HG03108 (cell line): Measurements from ENCODE around the gene LRRC7.
"Not testable (repeated sequence)": the region's sequence is repeated elsewhere in the genome, so short reads cannot be mapped to it uniquely, and the experiment has no call there.

Source experiments
- ATAC-seq: cut with Tn5 transposase; IDR thresholded peaks from one replicate; pipeline ENCODE4 v1.9.1; 2021; ENCODE audit warnings: moderate library complexity; ENCODE audit not compliant: unreplicated experiment

LRRC7 gene

GRCh38 chr1:69946935-69947334 lies 379.2 kb downstream of the LRRC7 start:
- no peak for ATAC-seq

- ATAC-seq, result no peak
These were observed 380.1 kb downstream of the LRRC7 start for GRCh38 chr1:69947837-69948236.

GRCh38 chr1:69952676-69953075 lies 385.0 kb downstream of the LRRC7 start:
- no peak for ATAC-seq

GRCh38 chr1:69962452-69962851 lies 394.7 kb downstream of the LRRC7 start:
- ATAC-seq, result not testable (repeated sequence)

GRCh38 chr1:69967245-69967766 lies 399.6 kb downstream of the LRRC7 start:
- no peak for ATAC-seq

GRCh38 chr1:69976896-69977295 lies 409.2 kb downstream of the LRRC7 start:
- ATAC-seq, result no peak

- no peak for ATAC-seq
These were observed 415.3 kb downstream of the LRRC7 start for GRCh38 chr1:69982992-69983391.

GRCh38 chr1:69985376-69985775 lies 417.7 kb downstream of the LRRC7 start:
- ATAC-seq, result no peak

GRCh38 chr1:69985901-69986439 lies 418.2 kb downstream of the LRRC7 start:
- ATAC-seq, result no peak

- ATAC-seq, result no peak
These were observed 420.2 kb downstream of the LRRC7 start for GRCh38 chr1:69987881-69988280.

GRCh38 chr1:69991644-69992043 lies 423.9 kb downstream of the LRRC7 start:
- ATAC-seq, result no peak

GRCh38 chr1:69992594-69992993 lies 424.9 kb downstream of the LRRC7 start:
- ATAC-seq, result no peak

- ATAC-seq, result no peak
These were observed 426.1 kb downstream of the LRRC7 start for GRCh38 chr1:69993810-69994209.

GRCh38 chr1:69994241-69994640 lies 426.5 kb downstream of the LRRC7 start:
- ATAC-seq, result no peak

- ATAC-seq, result no peak
These were observed 431.1 kb downstream of the LRRC7 start for GRCh38 chr1:69998847-69999246.

GRCh38 chr1:70003211-70003908 lies 435.6 kb downstream of the LRRC7 start:
- ATAC-seq, result no peak

GRCh38 chr1:70005386-70006034 lies 437.8 kb downstream of the LRRC7 start:
- no peak for ATAC-seq

GRCh38 chr1:70008660-70009059 lies 440.9 kb downstream of the LRRC7 start:
- no peak for ATAC-seq

- ATAC-seq, result no peak
These were observed 450.0 kb downstream of the LRRC7 start for GRCh38 chr1:70017770-70018169.

GRCh38 chr1:70024272-70024671 lies 456.6 kb downstream of the LRRC7 start:
- no peak for ATAC-seq

GRCh38 chr1:70025052-70025451 lies 457.3 kb downstream of the LRRC7 start:
- ATAC-seq, result no peak

GRCh38 chr1:70025846-70026245 lies 458.1 kb downstream of the LRRC7 start:
- no peak for ATAC-seq
